Activated CD4-positive, CD25-positive, alpha-beta regulatory T cell treated with anti-CD3 and anti-CD28 coated beads, Interleukin-2, amount 50 U/mL, for 72 hours (primary cell): ENCODE results near the gene OSGEP.
"Not testable (repeated sequence)": the region's sequence is repeated elsewhere in the genome, so short reads cannot be mapped to it uniquely, and the experiment has no call there.

Experiments used
- DNase-seq: peaks from one replicate; pipeline ENCODE4 v3.0.0; 2021

Gene OSGEP

GRCh38 chr14:20469242-20469889, 14.8 kb upstream of the OSGEP start, which contains the start of gene PNP:
Gene PNP (plus strand): TSS chr14:20469406. CDS start chr14:20469525, 119 bp downstream.
- DNase-seq = peak; percentile 83

GRCh38 chr14:20468764-20469241, 14.2 kb upstream of the OSGEP start:
- DNase-seq = no peak

- peak; percentile 97 for DNase-seq
These were observed 6.9 kb upstream of the OSGEP start, which contains the start of gene PIP4P1 for GRCh38 chr14:20461225-20462141. Gene PIP4P1 (minus strand): TSS chr14:20461434. CDS start chr14:20461325, 109 bp downstream.

- peak; percentile 33 for DNase-seq
These were observed 6.0 kb upstream of the OSGEP start for GRCh38 chr14:20460458-20461224.

- DNase-seq = no peak
These were observed 3.6 kb upstream of the OSGEP start for GRCh38 chr14:20458031-20458789.

GRCh38 chr14:20456971-20457370, 2.4 kb upstream of the OSGEP start:
- DNase-seq = no peak

- DNase-seq = no peak
These were observed 1.0 kb upstream of the OSGEP start for GRCh38 chr14:20455355-20456300.

- DNase-seq = not testable (repeated sequence)
These were observed 1.8 kb downstream of the OSGEP start for GRCh38 chr14:20452831-20453230.

- no peak for DNase-seq
These were observed 7.7 kb downstream of the OSGEP start for GRCh38 chr14:20446889-20447288.

- not testable (repeated sequence) for DNase-seq
These were observed 11.0 kb downstream of the OSGEP start for GRCh38 chr14:20443650-20444049.

- no peak for DNase-seq
These were observed 13.2 kb downstream of the OSGEP start for GRCh38 chr14:20441461-20441860.

- DNase-seq = no peak
These were observed 13.7 kb downstream of the OSGEP start for GRCh38 chr14:20440882-20441281.

- DNase-seq = no peak
These were observed 14.1 kb downstream of the OSGEP start for GRCh38 chr14:20440465-20440864.

- DNase-seq = no peak
These were observed 15.9 kb downstream of the OSGEP start for GRCh38 chr14:20438664-20439063.

GRCh38 chr14:20436363-20436755, 18.3 kb downstream of the OSGEP start:
- no peak for DNase-seq

- no peak for DNase-seq
These were observed 18.8 kb downstream of the OSGEP start, which contains the start of gene KLHL33 for GRCh38 chr14:20435582-20436362. Gene KLHL33 (minus strand): TSS chr14:20436166. CDS start chr14:20435811, 355 bp downstream.

- no peak for DNase-seq
These were observed 19.7 kb downstream of the OSGEP start for GRCh38 chr14:20434701-20435581.

- no peak for DNase-seq
These were observed 24.6 kb downstream of the OSGEP start for GRCh38 chr14:20429801-20430669.
